ENCODE measurements around the gene NFYC. TPM values are rescaled to one million over a fixed set of nuclear protein-coding genes. Genes with fewer than 3 reads are reported as not detected.
"Not testable (repeated sequence)": the region's sequence is repeated elsewhere in the genome, so short reads cannot be mapped to it uniquely, and the experiment has no call there.

Gene NFYC
- total and polyA plus RNA-seq, 3 experiments from 2014 or later, result 51.3 to 61.6 (median 61.3) TPM

- no peaks in the 10 kb centered on the region for H3K27me3 Mint-ChIP-seq
- Histone ChIP-seq H3K27ac (ENCODE audit: low read depth, low read length) (no peak overlapping the region), H3K4me3 (ENCODE audit: low read length) (no peak overlapping the region), H3K27me3 (ENCODE audit: insufficient read depth, low read length, poor library complexity, severe bottlenecking) (no peaks in the 10 kb centered on the region), H3K9me3 (ENCODE audit: low read length) (no peaks in the 10 kb centered on the region), H3K36me3 (ENCODE audit: insufficient read depth, low read length) (peaks cover 4% of the 10 kb centered on the region), H3K4me1 (ENCODE audit: insufficient read depth, low read length) (peaks cover 34% of the 10 kb centered on the region)
- CTCF ChIA-PET, result no interaction called here
- H3K9me3 Mint-ChIP-seq, result no peaks in the 10 kb centered on the region
- H3K4me1 Mint-ChIP-seq, result peaks cover 61 to 83% (median 76%) of the 10 kb centered on the region in 3 donors
- H3K36me3 Mint-ChIP-seq, result peaks cover 4 to 12% (median 6%) of the 10 kb centered on the region in 3 donors
- no peak for DNase-seq
- H3K27ac Mint-ChIP-seq, result peak overlapping the region in 1 of 8 donors; percentile 4
- POLR2A ChIA-PET, result interaction anchor here (0.7 kb wide), 1 partner anchor 24 kb away, joined by 3 read pairs; the partner anchor contains the start of gene NFYC
- H3K4me3 Mint-ChIP-seq, result peak overlapping the region in 1 of 7 donors; percentile 23
Measured at GRCh38 chr1:40715491-40716059, 24.1 kb downstream of the NFYC start.

DNA sequence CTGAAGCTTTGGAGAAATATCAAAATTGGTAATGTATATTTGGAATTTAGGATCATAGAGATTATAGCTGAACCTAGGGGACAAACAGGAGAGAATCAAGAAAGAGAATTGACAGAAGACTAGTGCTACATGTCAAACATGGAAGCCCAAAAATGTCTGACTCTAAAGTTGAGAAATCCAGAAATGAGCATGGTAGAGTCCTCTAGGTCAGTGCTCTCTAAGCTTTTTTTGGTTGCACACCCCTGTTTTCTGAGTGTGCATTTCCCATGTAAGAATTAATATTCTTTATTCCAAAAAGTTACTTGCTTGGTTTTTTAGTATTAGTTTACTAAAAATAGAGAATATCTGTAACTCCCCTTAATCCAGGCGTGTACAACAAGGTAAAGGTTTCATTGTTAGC is 25.6 kb downstream of the NFYC start:
- H3K27me3 Mint-ChIP-seq, result no peaks in the 10 kb centered on the region
- ChIA-PET CTCF (interaction anchor here (1.2 kb wide), 1 partner anchor 16 kb away, joined by 3 read pairs; no protein-coding TSS in a partner anchor), POLR2A (no interaction called here)
- no peaks in the 10 kb centered on the region for H3K9me3 Mint-ChIP-seq
- peaks cover 50 to 76% (median 61%) of the 10 kb centered on the region in 3 donors for H3K4me1 Mint-ChIP-seq
- Histone ChIP-seq H3K4me1 (ENCODE audit: insufficient read depth, low read length) (peaks cover 19% of the 10 kb centered on the region), H3K27me3 (ENCODE audit: insufficient read depth, low read length, poor library complexity, severe bottlenecking) (no peaks in the 10 kb centered on the region), H3K9me3 (ENCODE audit: low read length) (no peaks in the 10 kb centered on the region), H3K27ac (ENCODE audit: low read depth, low read length) (no peak overlapping the region), H3K36me3 (ENCODE audit: insufficient read depth, low read length) (peaks cover 4% of the 10 kb centered on the region), H3K4me3 (ENCODE audit: low read length) (no peak overlapping the region)
- H3K27ac Mint-ChIP-seq, result peak overlapping the region in 2 of 8 donors; percentile 26 to 42
- peaks cover 4 to 14% (median 6%) of the 10 kb centered on the region in 3 donors for H3K36me3 Mint-ChIP-seq
- no peak for DNase-seq
- no peak overlapping the region for H3K4me3 Mint-ChIP-seq

DNA sequence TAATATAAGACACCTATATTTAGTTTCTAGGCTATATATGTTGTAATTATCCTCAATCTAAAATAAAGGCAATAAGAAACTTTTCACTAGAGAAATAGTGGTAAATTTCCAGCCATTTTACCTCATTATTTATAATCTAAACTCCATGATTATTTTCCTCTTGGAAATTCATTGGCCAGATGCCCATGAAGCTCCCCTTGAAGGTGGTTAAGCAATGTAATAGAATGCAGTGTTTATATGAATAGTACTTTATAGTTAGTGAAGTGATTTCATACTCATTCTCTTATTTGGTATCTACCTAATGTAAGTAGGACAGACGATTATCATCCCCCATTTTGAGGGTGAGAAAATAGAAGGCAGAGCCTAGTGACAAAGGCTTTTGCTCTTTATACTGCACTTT is 26.5 kb downstream of the NFYC start:
- Histone ChIP-seq H3K27me3 (ENCODE audit: insufficient read depth, low read length, poor library complexity, severe bottlenecking) (no peaks in the 10 kb centered on the region), H3K27ac (ENCODE audit: low read depth, low read length) (no peak overlapping the region), H3K4me1 (ENCODE audit: insufficient read depth, low read length) (peaks cover 13% of the 10 kb centered on the region), H3K9me3 (ENCODE audit: low read length) (no peaks in the 10 kb centered on the region), H3K36me3 (ENCODE audit: insufficient read depth, low read length) (peaks cover 4% of the 10 kb centered on the region), H3K4me3 (ENCODE audit: low read length) (no peak overlapping the region)
- DNase-seq, result no peak
- Mint-ChIP-seq H3K36me3 (peaks cover 2 to 14% (median 6%) of the 10 kb centered on the region in 3 donors), H3K9me3 (no peaks in the 10 kb centered on the region), H3K27ac (no peak overlapping the region), H3K27me3 (no peaks in the 10 kb centered on the region), H3K4me1 (peaks cover 51 to 75% (median 61%) of the 10 kb centered on the region in 3 donors), H3K4me3 (no peak overlapping the region)
- POLR2A ChIA-PET, result no interaction called here
- CTCF ChIA-PET, result interaction anchor here (1.2 kb wide), 1 partner anchor 17 kb away, joined by 3 read pairs; no protein-coding TSS in a partner anchor

DNA sequence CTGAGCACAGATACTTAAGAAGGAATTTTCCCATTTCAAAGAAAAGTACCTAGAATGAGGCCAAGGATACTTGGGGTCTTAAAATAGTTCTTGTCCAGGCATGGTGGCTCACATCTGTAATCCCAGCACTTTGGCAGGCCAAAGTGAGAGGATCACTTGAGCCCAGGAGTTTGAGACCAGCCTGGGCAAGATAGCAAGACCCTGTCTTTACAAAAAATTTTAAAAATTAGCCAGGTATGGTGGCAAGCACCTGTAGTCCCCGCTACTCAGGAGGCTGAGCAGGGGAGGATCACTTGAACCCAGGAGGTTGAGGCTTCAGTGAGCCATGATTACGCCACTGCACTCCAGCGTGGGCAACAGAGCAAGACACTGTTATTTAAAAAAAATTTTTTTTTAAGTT is 29.0 kb downstream of the NFYC start:
- no peaks in the 10 kb centered on the region for H3K9me3 Mint-ChIP-seq
- DNase-seq, result no peak
- peaks cover 55 to 81% (median 67%) of the 10 kb centered on the region in 3 donors for H3K4me1 Mint-ChIP-seq
- H3K27me3 Mint-ChIP-seq, result no peaks in the 10 kb centered on the region
- Histone ChIP-seq H3K27me3 (ENCODE audit: insufficient read depth, low read length, poor library complexity, severe bottlenecking) (no peaks in the 10 kb centered on the region), H3K4me1 (ENCODE audit: insufficient read depth, low read length) (no peaks in the 10 kb centered on the region), H3K27ac (ENCODE audit: low read depth, low read length) (no peak overlapping the region), H3K36me3 (ENCODE audit: insufficient read depth, low read length) (no peaks in the 10 kb centered on the region), H3K4me3 (ENCODE audit: low read length) (no peak overlapping the region), H3K9me3 (ENCODE audit: low read length) (no peaks in the 10 kb centered on the region)
- H3K36me3 Mint-ChIP-seq, result peaks cover 0 to 16% (median 4%) of the 10 kb centered on the region in 3 donors
- no peak overlapping the region for H3K4me3 Mint-ChIP-seq
- ChIA-PET CTCF (interaction anchor here (1.0 kb wide), 1 partner anchor 53 kb away, joined by 3 read pairs; no protein-coding TSS in a partner anchor), POLR2A (no interaction called here)
- peak overlapping the region in 1 of 8 donors; percentile 21 for H3K27ac Mint-ChIP-seq

- CTCF ChIA-PET, result interaction anchor here (0.8 to 1.5 kb wide), 3 partner anchors 29 to 53 kb away, joined by 3 to 4 read pairs (median 3); no protein-coding TSS in a partner anchor
- Mint-ChIP-seq H3K4me3 (no peak overlapping the region), H3K27me3 (no peaks in the 10 kb centered on the region), H3K9me3 (no peaks in the 10 kb centered on the region), H3K4me1 (peaks cover 48 to 73% (median 63%) of the 10 kb centered on the region in 3 donors), H3K36me3 (peaks cover 0 to 15% (median 2%) of the 10 kb centered on the region in 3 donors), H3K27ac (peak overlapping the region in 5 of 8 donors; percentile 5 to 71 (median 27))
- Histone ChIP-seq H3K27me3 (ENCODE audit: insufficient read depth, low read length, poor library complexity, severe bottlenecking) (no peaks in the 10 kb centered on the region), H3K9me3 (ENCODE audit: low read length) (no peaks in the 10 kb centered on the region), H3K4me3 (ENCODE audit: low read length) (no peak overlapping the region), H3K27ac (ENCODE audit: low read depth, low read length) (no peak overlapping the region), H3K4me1 (ENCODE audit: insufficient read depth, low read length) (no peaks in the 10 kb centered on the region), H3K36me3 (ENCODE audit: insufficient read depth, low read length) (no peaks in the 10 kb centered on the region)
- POLR2A ChIA-PET, result no interaction called here
- no peak for DNase-seq
Measured at GRCh38 chr1:40722622-40723021, 31.1 kb downstream of the NFYC start.

GRCh38 chr1:40723196-40723955 is 31.9 kb downstream of the NFYC start:
- H3K4me1 ChIP-seq (ENCODE audit: insufficient read depth, low read length), result no peaks in the 10 kb centered on the region
- Mint-ChIP-seq H3K4me1 (peaks cover 46 to 74% (median 58%) of the 10 kb centered on the region in 3 donors), H3K27ac (peak overlapping the region in 2 of 8 donors; percentile 38 to 89), H3K9me3 (no peaks in the 10 kb centered on the region), H3K36me3 (peaks cover 0 to 15% (median 2%) of the 10 kb centered on the region in 3 donors), H3K27me3 (no peaks in the 10 kb centered on the region), H3K4me3 (no peak overlapping the region)
- H3K27me3 ChIP-seq (ENCODE audit: insufficient read depth, low read length, poor library complexity, severe bottlenecking), result no peaks in the 10 kb centered on the region
- ChIA-PET CTCF (interaction anchor here (0.8 to 1.5 kb wide), 2 partner anchors 30 to 54 kb away, joined by 3 to 4 read pairs; no protein-coding TSS in a partner anchor), POLR2A (no interaction called here)
- no peaks in the 10 kb centered on the region for H3K36me3 ChIP-seq (ENCODE audit: insufficient read depth, low read length)
- H3K27ac ChIP-seq (ENCODE audit: low read depth, low read length), result no peak overlapping the region
- no peak for DNase-seq
- H3K9me3 ChIP-seq (ENCODE audit: low read length), result no peaks in the 10 kb centered on the region
- no peak overlapping the region for H3K4me3 ChIP-seq (ENCODE audit: low read length)

DNA sequence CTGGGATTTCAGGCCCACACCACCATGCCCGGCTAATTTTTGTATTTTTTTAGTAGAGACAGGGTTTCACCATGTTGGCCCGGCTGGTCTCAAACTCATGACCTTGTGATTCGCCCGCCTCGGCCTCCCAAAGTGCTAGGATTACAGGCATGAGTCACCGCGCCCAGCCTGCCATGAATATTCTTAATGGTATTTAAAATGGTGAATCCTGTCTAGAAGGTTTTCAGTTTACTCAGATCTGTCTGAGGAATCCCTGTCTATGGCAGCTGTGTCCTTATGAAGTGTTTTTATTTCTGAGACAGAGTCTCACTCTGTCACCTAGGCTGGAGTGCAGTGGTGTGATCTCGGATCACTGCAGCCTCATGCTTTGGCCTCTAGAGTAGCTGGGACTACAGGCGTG is 36.2 kb downstream of the NFYC start:
- Mint-ChIP-seq H3K36me3 (peaks cover 0 to 24% (median 0%) of the 10 kb centered on the region in 3 donors), H3K27ac (peak overlapping the region in 1 of 8 donors; percentile 85), H3K4me1 (peaks cover 54 to 80% (median 71%) of the 10 kb centered on the region in 3 donors)
- DNase-seq; H3K27ac ChIP-seq (ENCODE audit: low read depth, low read length); H3K27me3 ChIP-seq (ENCODE audit: insufficient read depth, low read length, poor library complexity, severe bottlenecking); POLR2A ChIA-PET; H3K4me1 ChIP-seq (ENCODE audit: insufficient read depth, low read length); H3K9me3 ChIP-seq (ENCODE audit: low read length); H3K9me3 Mint-ChIP-seq; H3K4me3 Mint-ChIP-seq; H3K4me3 ChIP-seq (ENCODE audit: low read length); H3K27me3 Mint-ChIP-seq; H3K36me3 ChIP-seq (ENCODE audit: insufficient read depth, low read length): not testable (repeated sequence)
- CTCF ChIA-PET, result interaction anchor here (1.5 kb wide), 1 partner anchor 36 kb away, joined by 4 read pairs; the partner anchor contains the start of gene NFYC

Data from CD8-positive, alpha-beta memory T cell (primary cell).